Endothelial cell of umbilical vein (primary cell): Measurements from ENCODE around the gene KRTAP3-3. TPM values are rescaled to one million over a fixed set of nuclear protein-coding genes. Genes with fewer than 3 reads are reported as not detected.

Source experiments
- BruUV-seq: library from RNA; stranded (reverse); fragments of 400-500 nt; replicated peaks from 2 replicates; lab custom pipeline; 2021; lab: Mats Ljungman, UMichigan
- CTCF ChIA-PET: fragments of 300-600, 350-600 bp; sonication (Branson Sonifier 250); formaldehyde crosslinking; loops from one replicate; lab custom pipeline; 2021; ENCODE audit warnings: antibody characterized with exemption, inconsistent platforms; lab: Charles Lee
- POLR2A ChIA-PET: fragments of 300-600, 350-600 bp; sonication (Branson Sonifier 250); formaldehyde crosslinking; loops from one replicate; lab custom pipeline; 2021; ENCODE audit warnings: antibody characterized with exemption, inconsistent platforms; lab: Charles Lee
- DNase-seq: peaks from one replicate; pipeline ENCODE4 v3.0.0-alpha.2; 2011; ENCODE audit warnings: low read depth, low spot score
- FAIRE-seq: peaks from 2 replicates; lab custom pipeline; 2011; peaks lifted over from hg19 to GRCh38; lab: Jason Lieb, UNC
- H2AFZ ChIP-seq: 2 replicates; pipeline ENCODE4 v1.6.0; 2012; ENCODE audit warnings: low read depth, low read length, control low read depth, inconsistent platforms
- H3K27ac ChIP-seq: 2 replicates; pipeline ENCODE4 v1.5.1; 2011; ENCODE audit warnings: low read depth, mild to moderate bottlenecking, control low read depth, low read length, moderate library complexity; ENCODE audit not compliant: insufficient read depth
- H3K27me3 ChIP-seq, 2 experiments: 2 replicates each; pipeline versions ENCODE4 v1.6.0 to v1.6.1; 2011; ENCODE audit warnings: low read length in 2 of 2, mixed read lengths in 1 of 2; ENCODE audit not compliant: control insufficient read depth in 2 of 2, insufficient read depth in 2 of 2
- H3K36me3 ChIP-seq, 2 experiments: 2 replicates in 1 of 2; 3 replicates in 1 of 2; pipeline ENCODE4 v1.5.1; 2011; ENCODE audit warnings: low read length in 2 of 2, mild to moderate bottlenecking in 1 of 2, moderate library complexity in 1 of 2; ENCODE audit not compliant: control insufficient read depth in 2 of 2, insufficient read depth in 2 of 2; ENCODE audit errors: extremely low read depth in 1 of 2
- H3K4me1 ChIP-seq: 3 replicates; pipeline ENCODE4 v1.5.1; 2011; ENCODE audit warnings: mild to moderate bottlenecking, low read length; ENCODE audit not compliant: control insufficient read depth, insufficient read depth; ENCODE audit errors: extremely low read depth
- H3K4me2 ChIP-seq: 2 replicates; pipeline ENCODE4 v1.6.1; 2011; ENCODE audit warnings: low read length, control low read depth, mixed read lengths; ENCODE audit not compliant: insufficient read depth
- H3K4me3 ChIP-seq, 3 experiments: fragments of 200-600 bp in 1 of 3; sonication (generic), shearing (Covaris generic) in 1 of 3; replicated peaks in 1 of 3; 2 replicates each; pipeline ENCODE4 v1.5.1; 2011 to 2016; ENCODE audit warnings: control low read depth in 3 of 3, low read length in 3 of 3, mild to moderate bottlenecking in 2 of 3, inconsistent platforms in 1 of 3, low read depth in 1 of 3, moderate library complexity in 1 of 3; ENCODE audit not compliant: insufficient read depth in 1 of 3
- H3K79me2 ChIP-seq: 2 replicates; pipeline ENCODE4 v1.6.0; 2012; ENCODE audit warnings: low read length, inconsistent platforms; ENCODE audit not compliant: control insufficient read depth, insufficient read depth
- H3K9ac ChIP-seq: replicated peaks from 2 replicates; pipeline ENCODE3; 2011; ENCODE audit warnings: low read length, control low read depth; ENCODE audit not compliant: insufficient read depth; ENCODE audit errors: extremely low read depth
- H3K9me1 ChIP-seq: replicated peaks from 3 replicates; pipeline ENCODE4 v1.6.0; 2011; ENCODE audit warnings: mild to moderate bottlenecking, low read length; ENCODE audit not compliant: control insufficient read depth, insufficient read depth; ENCODE audit errors: extremely low read depth
- H3K9me3 ChIP-seq: replicated peaks from 2 replicates; pipeline ENCODE4 v1.5.1; 2012; ENCODE audit warnings: low read length, inconsistent platforms; ENCODE audit not compliant: control insufficient read depth, insufficient read depth
- H4K20me1 ChIP-seq: replicated peaks from 2 replicates; pipeline ENCODE3; 2011; ENCODE audit warnings: mild to moderate bottlenecking, low read length; ENCODE audit not compliant: control insufficient read depth, insufficient read depth; ENCODE audit errors: extremely low read depth
- EZH2 ChIP-seq: IDR thresholded peaks from 2 replicates; pipeline ENCODE4 v1.6.1; 2012; ENCODE audit warnings: borderline replicate concordance, low read depth, mild to moderate bottlenecking, moderate library complexity, low read length, inconsistent platforms; ENCODE audit not compliant: severe bottlenecking
- GATA2 ChIP-seq: IDR thresholded peaks from 2 replicates; pipeline ENCODE4 v1.7.0; 2011; ENCODE audit warnings: low read depth, mild to moderate bottlenecking, moderate library complexity, mixed read lengths, low read length; ENCODE audit not compliant: insufficient read length, insufficient read depth
- JUN ChIP-seq: IDR thresholded peaks from 2 replicates; pipeline ENCODE4 v1.6.1; 2011; ENCODE audit warnings: borderline replicate concordance, low read depth; ENCODE audit not compliant: insufficient read length, insufficient read depth
- MYC ChIP-seq: IDR thresholded peaks from one replicate; pipeline ENCODE4 v1.6.1; 2011; ENCODE audit warnings: mild to moderate bottlenecking, low read depth, low read length
- POLR2A ChIP-seq: IDR thresholded peaks from 2 replicates; pipeline ENCODE4 v1.6.1; 2012; ENCODE audit warnings: low read depth, mild to moderate bottlenecking, control low read depth, low read length
- dilution Hi-C: fragments of 300-500 bp; cut with MboI; formaldehyde crosslinking; loops from one replicate; pipeline ENCODE4 v1.15.0; 2019; ENCODE audit warnings: low sequenced_read_pairs; ENCODE audit not compliant: extremely low pct_ligation_motif_present
- intact Hi-C: fragments of 100-400 bp; cut with micrococcal nuclease; formaldehyde crosslinking; loops from one replicate; pipeline ENCODE4 v1.10.0; 2022
- polyA plus RNA-seq, 4 experiments: library from polyadenylated mRNA; depleted of rRNA in 3 of 4; stranded (reverse) in 3 of 4; unstranded in 1 of 4; fragments of >200 nt; gene quantifications; 2 replicates each; pipeline versions ENCODE4 v1.2.1 to v1.2.3, GENCODE V29; 2011 to 2012; ENCODE audit warnings: missing spikeins in 1 of 4
- total RNA-seq: library from RNA; stranded (reverse); gene quantifications from 2 replicates; pipeline ENCODE4 v1.2.3, GENCODE V29; 2021
- TF ChIP-seq, protein P1 (sequence below), 2 donors: IDR thresholded peaks; 1 replicate in 1 of 2; 2 replicates in 1 of 2; pipeline ENCODE4 v1.5.1; 2011; ENCODE audit warnings: low read length in 2 of 2, mild to moderate bottlenecking in 2 of 2, moderate library complexity in 2 of 2, control low read depth in 1 of 2, inconsistent platforms in 1 of 2, low read depth in 1 of 2; ENCODE audit not compliant: insufficient read depth in 1 of 2; ENCODE audit errors: extremely low read depth in 1 of 2
- TF ChIP-seq, protein P2 (sequence below): IDR thresholded peaks from 2 replicates; pipeline ENCODE4 v1.6.1; 2011; ENCODE audit not compliant: insufficient read depth, insufficient read length

The KRTAP3-3 gene
- total and polyA plus RNA-seq, 2 donors (not counting 3 experiments of a cell fraction or from before 2014, with no cell fraction given): not detected

DNA sequence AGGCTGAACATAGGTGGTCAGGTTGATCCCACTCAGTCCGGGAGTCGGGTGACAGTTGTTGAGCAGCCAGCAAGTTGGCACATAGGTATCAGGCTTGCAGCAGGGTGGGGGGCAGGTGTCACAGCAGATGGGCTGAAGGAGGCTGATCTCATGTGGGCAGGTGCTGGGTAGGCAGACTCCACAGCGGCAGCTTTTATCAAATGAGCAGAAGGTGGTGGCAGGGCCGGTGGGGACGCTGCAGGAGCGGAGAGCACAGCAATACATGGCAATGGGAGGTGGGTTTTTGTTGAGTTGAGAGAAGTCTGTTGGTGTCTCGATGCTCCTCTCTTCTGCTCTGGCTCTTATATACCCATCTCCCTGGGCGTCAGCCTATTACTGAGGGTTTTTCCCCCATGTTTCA, 14.8 kb upstream of the KRTAP3-3 start, which contains the start of gene KRTAP3-1:
KRTAP3-1 (minus strand) TSS at position 318 of the 400 bp plus-strand sequence; CDS start at position 264, 54 bp downstream.
- Histone ChIP-seq H3K9ac (no peak within 1 kb of the TSS), H3K9me1 (no peaks in the 10 kb centered on the region), H2AFZ (no peak within 1 kb of the TSS), H4K20me1 (no peaks in the 10 kb centered on the region), H3K27me3 (peaks cover 0 to 1% of the 10 kb centered on the region in 2 experiments), H3K4me2 (no peak within 1 kb of the TSS), H3K79me2 (no peaks in the 10 kb centered on the region), H3K4me3 (no peak within 1 kb of the TSS), H3K27ac (no peak within 1 kb of the TSS), H3K36me3 (no peaks in the 10 kb centered on the region), H3K4me1 (no peaks in the 10 kb centered on the region), H3K9me3 (no peaks in the 10 kb centered on the region)
- intact Hi-C loops (no loop called here), dilution Hi-C loops (no loop called here)
- no TSS peak for BruUV-seq
- CTCF ChIA-PET: interaction anchor here (1.0 kb wide), 1 partner anchor 47 kb away, joined by 4 read pairs; no protein-coding TSS in a partner anchor
- POLR2A ChIA-PET: no interaction called here
- FAIRE-seq (no peak), DNase-seq (no peak)
- TF ChIP-seq MYC (no peak), POLR2A (no peak), GATA2 (no peak), EZH2 (no peak), JUN (no peak)
- TF ChIP-seq, protein P1, sequence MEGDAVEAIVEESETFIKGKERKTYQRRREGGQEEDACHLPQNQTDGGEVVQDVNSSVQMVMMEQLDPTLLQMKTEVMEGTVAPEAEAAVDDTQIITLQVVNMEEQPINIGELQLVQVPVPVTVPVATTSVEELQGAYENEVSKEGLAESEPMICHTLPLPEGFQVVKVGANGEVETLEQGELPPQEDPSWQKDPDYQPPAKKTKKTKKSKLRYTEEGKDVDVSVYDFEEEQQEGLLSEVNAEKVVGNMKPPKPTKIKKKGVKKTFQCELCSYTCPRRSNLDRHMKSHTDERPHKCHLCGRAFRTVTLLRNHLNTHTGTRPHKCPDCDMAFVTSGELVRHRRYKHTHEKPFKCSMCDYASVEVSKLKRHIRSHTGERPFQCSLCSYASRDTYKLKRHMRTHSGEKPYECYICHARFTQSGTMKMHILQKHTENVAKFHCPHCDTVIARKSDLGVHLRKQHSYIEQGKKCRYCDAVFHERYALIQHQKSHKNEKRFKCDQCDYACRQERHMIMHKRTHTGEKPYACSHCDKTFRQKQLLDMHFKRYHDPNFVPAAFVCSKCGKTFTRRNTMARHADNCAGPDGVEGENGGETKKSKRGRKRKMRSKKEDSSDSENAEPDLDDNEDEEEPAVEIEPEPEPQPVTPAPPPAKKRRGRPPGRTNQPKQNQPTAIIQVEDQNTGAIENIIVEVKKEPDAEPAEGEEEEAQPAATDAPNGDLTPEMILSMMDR (IDR thresholded peaks at IDR 0.05; ENCODE audit: extremely low read depth in 1 of 2, insufficient read depth in 1 of 2, low read depth in 1 of 2, low read length in 2 of 2): no peak
- TF ChIP-seq, protein P2, sequence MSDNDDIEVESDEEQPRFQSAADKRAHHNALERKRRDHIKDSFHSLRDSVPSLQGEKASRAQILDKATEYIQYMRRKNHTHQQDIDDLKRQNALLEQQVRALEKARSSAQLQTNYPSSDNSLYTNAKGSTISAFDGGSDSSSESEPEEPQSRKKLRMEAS: no peak
